A549 treated with dexamethasone at 1 μM for 4 hours (cell line): ENCODE data around the gene OR2K2. TPM values are rescaled to one million over a fixed set of nuclear protein-coding genes. Genes with fewer than 3 reads are reported as not detected.

Experiments used
- total RNA-seq: library from RNA; stranded (reverse); fragments of 200-300 nt; extraction: Qiagen RNA extraction; gene quantifications from 5 replicates; pipeline ENCODE4 v1.2.3, GENCODE V29; 2022

Gene OR2K2, protein sequence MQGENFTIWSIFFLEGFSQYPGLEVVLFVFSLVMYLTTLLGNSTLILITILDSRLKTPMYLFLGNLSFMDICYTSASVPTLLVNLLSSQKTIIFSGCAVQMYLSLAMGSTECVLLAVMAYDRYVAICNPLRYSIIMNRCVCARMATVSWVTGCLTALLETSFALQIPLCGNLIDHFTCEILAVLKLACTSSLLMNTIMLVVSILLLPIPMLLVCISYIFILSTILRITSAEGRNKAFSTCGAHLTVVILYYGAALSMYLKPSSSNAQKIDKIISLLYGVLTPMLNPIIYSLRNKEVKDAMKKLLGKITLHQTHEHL
- total RNA-seq = not detected in 5 replicates

DNA sequence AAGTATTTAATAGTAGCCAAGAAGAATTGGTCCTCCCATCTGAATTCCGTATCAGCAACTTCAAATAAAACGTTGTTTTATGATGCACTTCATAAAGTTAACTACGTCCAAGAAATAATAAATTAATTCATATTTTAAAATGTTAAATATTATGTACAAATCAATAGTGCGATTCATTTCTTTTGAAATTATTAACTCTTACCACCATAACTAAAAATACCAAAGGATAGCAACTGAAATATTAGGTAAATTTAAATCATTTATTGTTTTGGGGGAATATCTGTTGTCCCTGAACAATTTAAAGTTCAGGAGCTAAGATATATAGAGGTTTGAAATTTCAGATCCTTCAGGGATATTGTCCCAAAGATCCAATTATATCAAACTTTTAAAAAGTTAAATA, at the start of gene OR2K2:
TSS of gene OR2K2 (minus strand) at position 101 of the 400 bp plus-strand sequence. CDS start 1,791 bp downstream, outside the sequence.

Other genes with a start within 250 kb of the OR2K2 start
- gene ECPAS, start 154.2 kb upstream of the OR2K2 start, total RNA-seq = 40.2 to 49.6 TPM (median 47.8 TPM) in 5 replicates
- 0.50 to 0.94 TPM (median 0.56 TPM) in 5 replicates for gene ZNF483, start 195.0 kb upstream of the OR2K2 start, total RNA-seq